Panc1 (cell line): ENCODE measurements around the gene RABGAP1. TPM values are rescaled to one million over a fixed set of nuclear protein-coding genes. Genes with fewer than 3 reads are reported as not detected.

Experiments used
- ATAC-seq: fragments of 200-7000 bp; cut with Tn5 transposase; 2 replicates; pipeline ENCODE4 v1.9.1; 2020; ENCODE audit warnings: mild to moderate bottlenecking, moderate library complexity
- BruUV-seq: library from RNA; stranded (reverse); fragments of 400-500 nt; replicated peaks from 2 replicates; lab custom pipeline; 2021; lab: Mats Ljungman, UMichigan
- CTCF ChIA-PET: fragments of 300-600 bp; sonication (Branson Sonifier 250); formaldehyde crosslinking; loops from one replicate; lab custom pipeline; 2022; ENCODE audit warnings: antibody characterized with exemption; lab: Charles Lee
- POLR2A ChIA-PET: fragments of 300-600 bp; sonication (Branson Sonifier 250); formaldehyde crosslinking; loops from one replicate; lab custom pipeline; 2022; ENCODE audit warnings: antibody characterized with exemption; lab: Charles Lee
- DNase-seq: peaks from one replicate; pipeline ENCODE4 v3.0.0-alpha.2; 2010; ENCODE audit warnings: low read depth, low spot score
- H3K27ac ChIP-seq: 2 replicates; pipeline ENCODE4 v1.5.1; 2011; ENCODE audit warnings: mild to moderate bottlenecking, low read length, inconsistent platforms
- H3K27me3 ChIP-seq: fragments of 200-500 bp; sonication (Bioruptor generic); 2 replicates; pipeline ENCODE4 v1.6.0; 2014; ENCODE audit warnings: low read length, inconsistent platforms; ENCODE audit not compliant: control insufficient read depth, insufficient read depth
- H3K36me3 ChIP-seq: fragments of 200-500 bp; sonication (Bioruptor generic); 2 replicates; pipeline ENCODE4 v1.5.1; 2014; ENCODE audit warnings: inconsistent platforms, mild to moderate bottlenecking, low read length, moderate library complexity; ENCODE audit not compliant: control insufficient read depth, insufficient read depth
- H3K4me1 ChIP-seq: 2 replicates; pipeline ENCODE4 v1.5.1; 2011; ENCODE audit warnings: inconsistent platforms, mild to moderate bottlenecking, low read length, moderate library complexity; ENCODE audit not compliant: control insufficient read depth, insufficient read depth
- H3K4me3 ChIP-seq, 2 experiments: 2 replicates each; pipeline ENCODE4 v1.5.1; 2011 to 2012; ENCODE audit warnings: low read depth in 2 of 2, low read length in 2 of 2, mild to moderate bottlenecking in 2 of 2, inconsistent platforms in 1 of 2, moderate library complexity in 1 of 2
- H3K9me3 ChIP-seq: fragments of 200-500 bp; sonication (Bioruptor generic); 2 replicates; pipeline ENCODE4 v1.5.1; 2014; ENCODE audit warnings: low read depth, mild to moderate bottlenecking, inconsistent platforms, low read length, moderate library complexity; ENCODE audit not compliant: control insufficient read depth, insufficient read depth
- POLR2AphosphoS5 ChIP-seq: IDR thresholded peaks from 2 replicates; pipeline ENCODE4 v1.6.1; 2012; ENCODE audit warnings: mild to moderate bottlenecking, low read depth, low read length, moderate library complexity
- REST ChIP-seq, 2 experiments: IDR thresholded peaks; 2 replicates each; pipeline ENCODE4 v1.6.1; 2011 to 2012; ENCODE audit warnings: low read depth in 2 of 2, control low read depth in 1 of 2, low read length in 1 of 2, mild to moderate bottlenecking in 1 of 2, moderate library complexity in 1 of 2; ENCODE audit not compliant: insufficient read depth in 1 of 2
- SIN3A ChIP-seq: IDR thresholded peaks from 2 replicates; pipeline ENCODE4 v1.6.1; 2012; ENCODE audit warnings: low read depth, mild to moderate bottlenecking, low read length, moderate library complexity, borderline replicate concordance; ENCODE audit not compliant: insufficient read depth
- TCF7L2 ChIP-seq: IDR thresholded peaks from 2 replicates; pipeline ENCODE4 v1.6.1; 2011; ENCODE audit warnings: mild to moderate bottlenecking, low read depth, low read length, inconsistent platforms
- in situ Hi-C: cut with HindIII; loops from 2 replicates; pipeline ENCODE4 v1.10.0; 2016; ENCODE audit warnings: low sequenced_read_pairs, low pct_unique_long_range_greater_than_20kb
- intact Hi-C: fragments of 100-400 bp; cut with micrococcal nuclease; formaldehyde crosslinking; loops from one replicate; pipeline ENCODE4 v1.10.0; 2022; ENCODE audit not compliant: unreplicated experiment
- total RNA-seq: library from RNA; stranded (reverse); gene quantifications from one replicate; pipeline ENCODE4 v1.2.1, GENCODE V29; 2021; ENCODE audit not compliant: unreplicated experiment
- TF ChIP-seq, protein P1 (sequence below): fragments of 450-650 bp; IDR thresholded peaks from 2 replicates; pipeline ENCODE4 v1.5.1; 2017; ENCODE audit warnings: mild to moderate bottlenecking

RABGAP1 gene
- total RNA-seq, 1 experiment from 2014 or later: 41.4 TPM

- no peak for DNase-seq
Measured at GRCh38 chr9:123065196-123065595, 124.4 kb downstream of the RABGAP1 start.

GRCh38 chr9:123067136-123067535, 126.3 kb downstream of the RABGAP1 start:
- in situ Hi-C loops (no loop called here), intact Hi-C loops (no loop called here)
- H3K4me3 ChIP-seq: no peak overlapping the region
- BruUV-seq: no TSS peak
- H3K9me3 ChIP-seq: no peaks in the 10 kb centered on the region
- no peaks in the 10 kb centered on the region for H3K4me1 ChIP-seq
- no peaks in the 10 kb centered on the region for H3K27me3 ChIP-seq
- CTCF ChIA-PET: no interaction called here
- no peak for TF ChIP-seq REST (IDR thresholded peaks at IDR 0.05; ENCODE audit: insufficient read depth in 1 of 2, low read depth in 2 of 2, low read length in 1 of 2)
- no peak for TF ChIP-seq TCF7L2
- TF ChIP-seq, protein P1, sequence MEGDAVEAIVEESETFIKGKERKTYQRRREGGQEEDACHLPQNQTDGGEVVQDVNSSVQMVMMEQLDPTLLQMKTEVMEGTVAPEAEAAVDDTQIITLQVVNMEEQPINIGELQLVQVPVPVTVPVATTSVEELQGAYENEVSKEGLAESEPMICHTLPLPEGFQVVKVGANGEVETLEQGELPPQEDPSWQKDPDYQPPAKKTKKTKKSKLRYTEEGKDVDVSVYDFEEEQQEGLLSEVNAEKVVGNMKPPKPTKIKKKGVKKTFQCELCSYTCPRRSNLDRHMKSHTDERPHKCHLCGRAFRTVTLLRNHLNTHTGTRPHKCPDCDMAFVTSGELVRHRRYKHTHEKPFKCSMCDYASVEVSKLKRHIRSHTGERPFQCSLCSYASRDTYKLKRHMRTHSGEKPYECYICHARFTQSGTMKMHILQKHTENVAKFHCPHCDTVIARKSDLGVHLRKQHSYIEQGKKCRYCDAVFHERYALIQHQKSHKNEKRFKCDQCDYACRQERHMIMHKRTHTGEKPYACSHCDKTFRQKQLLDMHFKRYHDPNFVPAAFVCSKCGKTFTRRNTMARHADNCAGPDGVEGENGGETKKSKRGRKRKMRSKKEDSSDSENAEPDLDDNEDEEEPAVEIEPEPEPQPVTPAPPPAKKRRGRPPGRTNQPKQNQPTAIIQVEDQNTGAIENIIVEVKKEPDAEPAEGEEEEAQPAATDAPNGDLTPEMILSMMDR: no peak
- no peak for TF ChIP-seq POLR2AphosphoS5
- no peak for TF ChIP-seq SIN3A
- ATAC-seq (no peak), DNase-seq (no peak)
- H3K27ac ChIP-seq: no peak overlapping the region
- POLR2A ChIA-PET: no interaction called here
- H3K36me3 ChIP-seq: peaks cover 14% of the 10 kb centered on the region

More at GRCh38 chr9:123065196-123065595, 124.4 kb downstream of the RABGAP1 start:
- no peak for ATAC-seq
- H3K27ac ChIP-seq: no peak overlapping the region
- H3K9me3 ChIP-seq: no peaks in the 10 kb centered on the region
- intact Hi-C loops: no loop called here
- BruUV-seq: no TSS peak
- H3K27me3 ChIP-seq: no peaks in the 10 kb centered on the region
- in situ Hi-C loops: no loop called here
- H3K4me1 ChIP-seq: no peaks in the 10 kb centered on the region
- CTCF ChIA-PET: no interaction called here
- no peak for TF ChIP-seq REST (IDR thresholded peaks at IDR 0.05; ENCODE audit: insufficient read depth in 1 of 2, low read depth in 2 of 2, low read length in 1 of 2)
- H3K4me3 ChIP-seq: no peak overlapping the region
- POLR2A ChIA-PET: no interaction called here
- peaks cover 12% of the 10 kb centered on the region for H3K36me3 ChIP-seq
